Right lobe of liver (tissue), 6 donors: Measurements from ENCODE around the gene ILK. TPM values are rescaled to one million over a fixed set of nuclear protein-coding genes. Genes with fewer than 3 reads are reported as not detected.

Experiments
- ATAC-seq, 4 donors: fragments of 200-7000 bp; cut with Tn5 transposase; one replicate each; pipeline ENCODE4 v1.9.1; 2020; ENCODE audit warnings: mild to moderate bottlenecking in 4 of 4, moderate library complexity in 4 of 4
- DNase-seq, 3 donors: peaks; one replicate each; pipeline ENCODE4 v3.0.0-alpha.2; 2020
- H3K27ac ChIP-seq, 3 donors: fragments of 200-600 bp; one replicate each; pipeline ENCODE4 v1.8.0; 2022
- H3K27me3 ChIP-seq, 2 donors: fragments of 200-600 bp; one replicate each; pipeline ENCODE4 v1.8.0; 2022
- H3K36me3 ChIP-seq, 4 donors: fragments of 200-600 bp; sonication (generic) in 1 of 4; one replicate each; pipeline versions ENCODE4 v1.5.1 to v1.8.0; 2017 to 2022; ENCODE audit warnings: control low read depth in 1 of 4
- H3K4me1 ChIP-seq, 4 donors: fragments of 200-600 bp; sonication (generic) in 1 of 4; one replicate each; pipeline versions ENCODE4 v1.5.1 to v1.8.0; 2017 to 2022; ENCODE audit warnings: control low read depth in 1 of 4
- H3K4me3 ChIP-seq, 3 donors: fragments of 200-600 bp; one replicate each; pipeline ENCODE4 v1.8.0; 2022
- H3K9me3 ChIP-seq, 4 donors: fragments of 200-600 bp; sonication (generic) in 1 of 4; one replicate each; pipeline versions ENCODE4 v1.5.1 to v1.8.0; 2017 to 2022; ENCODE audit warnings: control low read depth in 1 of 4
- CTCF ChIP-seq, 4 donors: fragments of 200-600 bp in 3 of 4; fragments of 450-650 bp in 1 of 4; IDR thresholded peaks; one replicate each; pipeline versions ENCODE4 v1.5.1 to v1.8.0; 2016 to 2022; ENCODE audit warnings: antibody characterized with exemption in 4 of 4, mild to moderate bottlenecking in 2 of 4
- POLR2A ChIP-seq: fragments of 450-650 bp; IDR thresholded peaks from one replicate; pipeline ENCODE4 v1.6.1; 2017; ENCODE audit warnings: antibody characterized with exemption, mild to moderate bottlenecking
- WGBS: methylation state at CpG from one replicate; pipeline ENCODE4 v1.1.6; 2018; ENCODE audit warnings: low coverage, low lambda C conversion rate; ENCODE audit not compliant: insufficient coverage; ENCODE audit errors: missing lambda C conversion rate; 5-methylcytosine and 5-hydroxymethylcytosine counted together
- intact Hi-C, 2 donors: fragments of 100-400 bp; cut with DNase I; formaldehyde crosslinking; loops; one replicate each; pipeline versions ENCODE4 v1.11.2 to v1.14.1; 2022
- total RNA-seq, 6 experiments: library from RNA; depleted of rRNA in 2 of 6; stranded (reverse); fragments of >200 nt in 2 of 6; fragmentation: NEBNext Ultra II Directional in 3 of 6; extraction: Animal tissue kit (Norgen Biotek cat#: 25700) in 3 of 6; gene quantifications; one replicate each; pipeline versions ENCODE4 v1.1.0 to v1.2.4, GENCODE V29; 2016 to 2023
- donor health status: DM: no; HTN: yes; CAD: no.
- donor health status: DM: no; HTN: no; CAD: no.
- donor health status: DM: no; HTN: no; CAD: no.
- donor health status: DM: no; HTN: yes; CAD: no.
- donor health status: DM: no; HTN: yes; CAD: no.

Gene ILK
- total RNA-seq, 6 experiments from 2014 or later, result 33.4 to 79.9 (median 55.0) TPM

GRCh38 chr11:6578134-6578533, 25.4 kb upstream of the ILK start:
- 71% methylated on average over 1 of the region's 1 CpG for WGBS
- no peak overlapping the region for H3K27ac ChIP-seq

GRCh38 chr11:6579681-6580080, 23.9 kb upstream of the ILK start:
- peak in 1 of 4 donors; percentile 46 for ATAC-seq
- Histone ChIP-seq H3K27me3 (no peaks in the 10 kb centered on the region), H3K27ac (no peak overlapping the region), H3K9me3 (no peaks in the 10 kb centered on the region), H3K4me3 (no peak overlapping the region), H3K36me3 (peaks cover 0 to 2% (median 0%) of the 10 kb centered on the region in 4 donors), H3K4me1 (no peaks in the 10 kb centered on the region)
- no peak for TF ChIP-seq POLR2A
- TF ChIP-seq CTCF (IDR thresholded peaks at IDR 0.05), result no peak
- 43% methylated on average over 1 of the region's 2 CpGs for WGBS
- DNase-seq, result no peak
- intact Hi-C loops, result no loop called here

More at GRCh38 chr11:6578134-6578533, 25.4 kb upstream of the ILK start:
- no peak for DNase-seq
- intact Hi-C loops, result no loop called here
- H3K36me3 ChIP-seq, result no peaks in the 10 kb centered on the region
- no peak for TF ChIP-seq CTCF (IDR thresholded peaks at IDR 0.05)
- no peak for TF ChIP-seq POLR2A
- no peak overlapping the region for H3K4me3 ChIP-seq
- H3K27me3 ChIP-seq, result no peaks in the 10 kb centered on the region
- no peaks in the 10 kb centered on the region for H3K4me1 ChIP-seq
- ATAC-seq, result no peak
- H3K9me3 ChIP-seq, result no peaks in the 10 kb centered on the region

GRCh38 chr11:6583584-6583983, 20.0 kb upstream of the ILK start:
- ATAC-seq, result no peak
- TF ChIP-seq POLR2A (no peak), CTCF (IDR thresholded peaks at IDR 0.05) (no peak)
- H3K4me3 ChIP-seq, result no peak overlapping the region
- intact Hi-C loops, result no loop called here
- WGBS, result 100% methylated on average over 1 of the region's 1 CpG
- peaks cover 0 to 2% (median 0%) of the 10 kb centered on the region in 4 donors for H3K36me3 ChIP-seq
- H3K27me3 ChIP-seq, result no peaks in the 10 kb centered on the region
- no peak for DNase-seq
- H3K27ac ChIP-seq, result no peak overlapping the region
- H3K4me1 ChIP-seq, result no peaks in the 10 kb centered on the region
- no peaks in the 10 kb centered on the region for H3K9me3 ChIP-seq

- Histone ChIP-seq H3K27me3 (no peaks in the 10 kb centered on the region), H3K9me3 (no peaks in the 10 kb centered on the region), H3K4me3 (no peak overlapping the region), H3K4me1 (no peaks in the 10 kb centered on the region), H3K36me3 (peaks cover 0 to 2% (median 0%) of the 10 kb centered on the region in 4 donors), H3K27ac (no peak overlapping the region)
- DNase-seq, result no peak
- WGBS, result 82% methylated on average over 4 of the region's 4 CpGs
- intact Hi-C loops, result no loop called here
- TF ChIP-seq CTCF (IDR thresholded peaks at IDR 0.05) (no peak), POLR2A (no peak)
- ATAC-seq, result no peak
Measured at GRCh38 chr11:6584528-6584927, 19.0 kb upstream of the ILK start.
